Stimulated activated naive CD4-positive, alpha-beta T cell treated with Interleukin-2 at 50 U/mL for 16 hours (primary cell): ENCODE results near the gene RBFOX2.

Experiments used
- DNase-seq: peaks from one replicate; lab custom pipeline; 2025; lab: John Stamatoyannopoulos, UW

Gene RBFOX2

GRCh38 chr22:35930933-35931332 lies 97.7 kb downstream of the RBFOX2 start:
- DNase-seq: no peak

GRCh38 chr22:35928285-35928798 lies 100.3 kb downstream of the RBFOX2 start:
- DNase-seq: no peak

GRCh38 chr22:35923026-35923425 lies 105.6 kb downstream of the RBFOX2 start:
- no peak for DNase-seq

GRCh38 chr22:35921777-35922176 lies 106.8 kb downstream of the RBFOX2 start:
- DNase-seq: peak; percentile 19

GRCh38 chr22:35921044-35921443 lies 107.6 kb downstream of the RBFOX2 start:
- DNase-seq: no peak

- DNase-seq: no peak
These were observed 109.6 kb downstream of the RBFOX2 start for GRCh38 chr22:35919002-35919542.

- DNase-seq: no peak
These were observed 110.2 kb downstream of the RBFOX2 start for GRCh38 chr22:35918456-35918855.

GRCh38 chr22:35917651-35918050 lies 111.0 kb downstream of the RBFOX2 start:
- DNase-seq: no peak

GRCh38 chr22:35915477-35916013 lies 113.1 kb downstream of the RBFOX2 start:
- no peak for DNase-seq

- DNase-seq: no peak
These were observed 113.8 kb downstream of the RBFOX2 start for GRCh38 chr22:35914665-35915476.

- no peak for DNase-seq
These were observed 114.3 kb downstream of the RBFOX2 start for GRCh38 chr22:35914357-35914664.

GRCh38 chr22:35913925-35914324 lies 114.7 kb downstream of the RBFOX2 start:
- DNase-seq: no peak

- no peak for DNase-seq
These were observed 116.0 kb downstream of the RBFOX2 start for GRCh38 chr22:35912658-35913057.

- DNase-seq: no peak
These were observed 116.7 kb downstream of the RBFOX2 start for GRCh38 chr22:35911877-35912276.

GRCh38 chr22:35910926-35911325 lies 117.7 kb downstream of the RBFOX2 start:
- no peak for DNase-seq

GRCh38 chr22:35910003-35910769 lies 118.4 kb downstream of the RBFOX2 start:
- no peak for DNase-seq

GRCh38 chr22:35905894-35906293 lies 122.7 kb downstream of the RBFOX2 start:
- no peak for DNase-seq

GRCh38 chr22:35904752-35905151 lies 123.9 kb downstream of the RBFOX2 start:
- no peak for DNase-seq

GRCh38 chr22:35904336-35904692 lies 124.3 kb downstream of the RBFOX2 start:
- DNase-seq: no peak

- DNase-seq: no peak
These were observed 124.9 kb downstream of the RBFOX2 start for GRCh38 chr22:35903571-35904335.

GRCh38 chr22:35900483-35901168 lies 128.0 kb downstream of the RBFOX2 start:
- peak; percentile 0 for DNase-seq
